Right ventricle myocardium inferior (tissue), 1 donor: Measurements from ENCODE around the gene C11orf58. TPM values are rescaled to one million over a fixed set of nuclear protein-coding genes. Genes with fewer than 3 reads are reported as not detected.

Source experiments
- ATAC-seq: fragments of 200-7000 bp; cut with Tn5 transposase; one replicate; pipeline ENCODE4 v1.9.1; 2020; ENCODE audit warnings: mild to moderate bottlenecking, moderate library complexity
- DNase-seq: peaks from one replicate; pipeline ENCODE4 v3.0.0; 2021; ENCODE audit errors: missing footprints
- intact Hi-C: fragments of 100-400 bp; cut with DNase I; formaldehyde crosslinking; loops from one replicate; pipeline ENCODE4 v1.11.0; 2022
- total RNA-seq: library from RNA; stranded (reverse); fragmentation: NEBNext Ultra II Directional; extraction: Animal tissue kit (Norgen Biotek cat#: 25700); gene quantifications from one replicate; pipeline ENCODE4 v1.2.1, GENCODE V29; 2021
- donor health status: DM: no; HTN: yes; CAD: no; lungs with severe emphysema.

The C11orf58 gene
- total RNA-seq, 1 donor from 2014 or later: 102 TPM

- intact Hi-C loops: no loop called here
- no peak for DNase-seq
- no peak for ATAC-seq
Measured at GRCh38 chr11:16763746-16764145, 25.3 kb downstream of the C11orf58 start.

GRCh38 chr11:16764888-16765287, 26.4 kb downstream of the C11orf58 start:
- ATAC-seq (no peak), DNase-seq (no peak)
- intact Hi-C loops: no loop called here

GRCh38 chr11:16767137-16767536, 28.7 kb downstream of the C11orf58 start:
- intact Hi-C loops: no loop called here
- DNase-seq (no peak), ATAC-seq (no peak)

GRCh38 chr11:16767957-16768356, 29.5 kb downstream of the C11orf58 start:
- intact Hi-C loops: no loop called here
- ATAC-seq (no peak), DNase-seq (no peak)

GRCh38 chr11:16769386-16769785, 30.9 kb downstream of the C11orf58 start:
- ATAC-seq (no peak), DNase-seq (no peak)
- intact Hi-C loops: no loop called here

- no peak for ATAC-seq
Measured at GRCh38 chr11:16770016-16770415, 31.6 kb downstream of the C11orf58 start.

GRCh38 chr11:16771350-16772140, 33.1 kb downstream of the C11orf58 start:
- ATAC-seq (no peak), DNase-seq (no peak)
- intact Hi-C loops: no loop called here

More at GRCh38 chr11:16770016-16770415, 31.6 kb downstream of the C11orf58 start:
- intact Hi-C loops: no loop called here
- DNase-seq: no peak

GRCh38 chr11:16772141-16772512, 33.7 kb downstream of the C11orf58 start:
- ATAC-seq: no peak
- intact Hi-C loops: no loop called here
- no peak for DNase-seq

GRCh38 chr11:16773981-16774935, 35.8 kb downstream of the C11orf58 start:
- DNase-seq: no peak
- no peak for ATAC-seq
- intact Hi-C loops: no loop called here

- no peak for DNase-seq
- intact Hi-C loops: no loop called here
- no peak for ATAC-seq
Measured at GRCh38 chr11:16774936-16775613, 36.6 kb downstream of the C11orf58 start.

GRCh38 chr11:16775614-16776283, 37.3 kb downstream of the C11orf58 start:
- ATAC-seq (no peak), DNase-seq (no peak)
- intact Hi-C loops: no loop called here

- ATAC-seq: no peak
Measured at GRCh38 chr11:16776711-16777612, 38.5 kb downstream of the C11orf58 start.

GRCh38 chr11:16777613-16777975, 39.1 kb downstream of the C11orf58 start:
- no peak for ATAC-seq
- intact Hi-C loops: no loop called here
- no peak for DNase-seq

More at GRCh38 chr11:16776711-16777612, 38.5 kb downstream of the C11orf58 start:
- no peak for DNase-seq
- intact Hi-C loops: no loop called here

GRCh38 chr11:16778286-16778685, 39.8 kb downstream of the C11orf58 start:
- ATAC-seq (no peak), DNase-seq (no peak)
- intact Hi-C loops: no loop called here

- no peak for ATAC-seq
- intact Hi-C loops: no loop called here
- no peak for DNase-seq
Measured at GRCh38 chr11:16778876-16779275, 40.4 kb downstream of the C11orf58 start.

- ATAC-seq: peak; percentile 33
- intact Hi-C loops: no loop called here
- no peak for DNase-seq
Measured at GRCh38 chr11:16779436-16779835, 41.0 kb downstream of the C11orf58 start.

- intact Hi-C loops: no loop called here
- ATAC-seq (peak; percentile 20), DNase-seq (no peak)
Measured at GRCh38 chr11:16780146-16780545, 41.7 kb downstream of the C11orf58 start.
